ENCODE data around the gene FURIN. TPM values are rescaled to one million over a fixed set of nuclear protein-coding genes. Genes with fewer than 3 reads are reported as not detected.
A peak's percentile ranks its signal among the peaks of the same experiment; 100 is the strongest.

FURIN gene
- total and polyA plus RNA-seq, 2 of the 8 experiments (the other 6 are each of a cell fraction or from before 2014, with no cell fraction given), result 15.8 to 32.1 TPM

GRCh38 chr15:90859234-90860131 is 8.9 kb upstream of the FURIN start:
- Histone ChIP-seq H2AK5ac (ENCODE audit: low read depth, low read length) (no peak overlapping the region), H3K4me1 (replicated peaks in 1 of 4; ENCODE audit: control insufficient read depth in 3 of 4, insufficient read depth in 4 of 4, low read length in 3 of 4) (peaks cover 0 to 8% (median 5%) of the 10 kb centered on the region in 4 experiments; a peak in 6 of 7 replicates), H2BK15ac (ENCODE audit: low read length) (no peak overlapping the region; the same call in 1 of the 2 replicates), H3K4me3 (ENCODE audit: extremely low read depth in 1 of 4, insufficient read depth in 2 of 4, low read depth in 3 of 4, low read length in 4 of 4) (no peak overlapping the region), H3K9me3 (ENCODE audit: insufficient read depth in 2 of 2, low read depth in 1 of 2, low read length in 1 of 2) (no peaks in the 10 kb centered on the region), H2BK120ac (replicated peaks; ENCODE audit: low read depth, low read length) (no peak overlapping the region), H4K8ac (ENCODE audit: extremely low read depth, insufficient read depth, low read length) (no peak overlapping the region), H3K27me3 (replicated peaks in 1 of 4; ENCODE audit: control insufficient read depth in 3 of 4, extremely low read depth in 1 of 4, insufficient read depth in 3 of 4, low read length in 3 of 4) (no peaks in the 10 kb centered on the region), H4K20me1 (replicated peaks in 1 of 2; ENCODE audit: control insufficient read depth in 1 of 2, insufficient read depth in 2 of 2, low read length in 2 of 2) (no peaks in the 10 kb centered on the region), H4K91ac (replicated peaks; ENCODE audit: insufficient read length, low read length) (peak overlapping the region; percentile 89), H3K9ac (replicated peaks in 1 of 4; ENCODE audit: extremely low read depth in 1 of 4, low read depth in 3 of 4, low read length in 3 of 4) (no peak overlapping the region; a peak in 1 of 7 replicates), H3K18ac (ENCODE audit: extremely low read depth, low read length) (peak overlapping the region; percentile 60), H3K4me2 (ENCODE audit: insufficient read depth in 1 of 2, low read depth in 2 of 2, low read length in 2 of 2) (peak overlapping the region; percentile 15 to 45), H3K23ac (ENCODE audit: insufficient read length) (no peak overlapping the region), H2BK20ac (ENCODE audit: low read length) (peak overlapping the region; percentile 90; the same call in 1 of the 2 replicates), H3K56ac (replicated peaks; ENCODE audit: insufficient read length, low read depth, low read length) (no peak overlapping the region), H3K4ac (replicated peaks; ENCODE audit: insufficient read length, low read depth, low read length) (peak overlapping the region; percentile 46), H3K36me3 (ENCODE audit: control insufficient read depth in 2 of 4, insufficient read depth in 4 of 4, low read length in 3 of 4) (no peaks in the 10 kb centered on the region), H2BK12ac (ENCODE audit: low read depth, low read length) (peak overlapping the region; percentile 55; the same call in 1 of the 2 replicates), H3K27ac (ENCODE audit: low read depth, low read length) (peak overlapping the region; percentile 28), H3K79me2 (ENCODE audit: control insufficient read depth in 1 of 2, insufficient read depth in 2 of 2, low read length in 2 of 2) (no peaks in the 10 kb centered on the region), H3K23me2 (ENCODE audit: low read depth, low read length) (peaks cover 1% of the 10 kb centered on the region; the same call in 1 of the 2 replicates), H3K14ac (ENCODE audit: insufficient read length) (no peak overlapping the region), H4K5ac (ENCODE audit: insufficient read length, low read depth, low read length) (no peak overlapping the region), H2BK5ac (ENCODE audit: low read depth, low read length) (peak overlapping the region; percentile 82), H2AFZ (ENCODE audit: low read length) (peak overlapping the region; percentile 44), H3K79me1 (ENCODE audit: low read depth, low read length) (no peaks in the 10 kb centered on the region)
- DNase-seq (ENCODE audit: low read depth in 1 of 2, low spot score in 2 of 2) (no peak), FAIRE-seq (no peak)
- WGBS, 2 experiments (ENCODE audit: extremely low coverage in 1 of 2, insufficient coverage in 1 of 2, insufficient read length in 1 of 2, insufficient replicate concordance in 2 of 2, low coverage in 1 of 2, low lambda C conversion rate in 2 of 2, missing lambda C conversion rate in 1 of 2), result 66% methylated on average over 10 of the region's 10 CpGs; no CpG with 5 or more reads in 1 of the 2 experiments
- no peak for TF ChIP-seq RFX5 (IDR thresholded peaks at IDR 0.05; ENCODE audit: borderline replicate concordance, low read depth, low read length)
- TF ChIP-seq E2F6 (IDR thresholded peaks at IDR 0.05), result no peak
- TF ChIP-seq MAX (IDR thresholded peaks at IDR 0.05), result no peak
- peak in 1 of 2 experiments; percentile 0; a peak in 1 of 4 replicates for TF ChIP-seq RAD21 (IDR thresholded peaks at IDR 0.05 in 1 of 2, conservative IDR thresholded peaks at IDR 0.05 in 1 of 2; ENCODE audit: low read depth in 2 of 2, low read length in 2 of 2)
- peak; percentile 15; the same call in 1 of the 2 replicates for TF ChIP-seq JUND (IDR thresholded peaks at IDR 0.05; ENCODE audit: low read length)
- ChIA-PET CTCF (ENCODE audit: partially characterized antibody) (interaction anchor here (0.6 to 2.0 kb wide), 10 partner anchors 14 to 97 kb away, joined by 3 to 13 read pairs (median 4); partner anchors contain the start of gene FES), POLR2A (ENCODE audit: partially characterized antibody) (interaction anchor here (1.2 to 2.2 kb wide), 5 partner anchors 9 to 41 kb away, joined by 3 to 11 read pairs (median 7); partner anchors contain the start of gene FURIN)

Measured in H1 (cell line).